ENCODE data around the gene CLCN3. TPM values are rescaled to one million over a fixed set of nuclear protein-coding genes. Genes with fewer than 3 reads are reported as not detected.
"Not testable (repeated sequence)": the region's sequence is repeated elsewhere in the genome, so short reads cannot be mapped to it uniquely, and the experiment has no call there.

CLCN3 gene
- total RNA-seq, 3 donors from 2014 or later, result 68.2 to 127 (median 125) TPM

GRCh38 chr4:169723207-169723965 is 103.0 kb downstream of the CLCN3 start:
- H3K4me1 ChIP-seq (ENCODE audit: low read depth), result no peaks in the 10 kb centered on the region
- DNase-seq, result peak in 1 of 3 donors; percentile 23
- no peaks in the 10 kb centered on the region for H3K9me3 ChIP-seq
- ATAC-seq, result no peak
- no peak for TF ChIP-seq CTCF (IDR thresholded peaks at IDR 0.05)
- intact Hi-C loops (cut with DNase I, micrococcal nuclease), result no loop called here
- no peak overlapping the region for H3K4me3 ChIP-seq
- H3K36me3 ChIP-seq (ENCODE audit: low read depth), result no peaks in the 10 kb centered on the region

- no peak for TF ChIP-seq CTCF (IDR thresholded peaks at IDR 0.05)
- Histone ChIP-seq H3K9me3 (no peaks in the 10 kb centered on the region), H3K36me3 (ENCODE audit: low read depth) (no peaks in the 10 kb centered on the region), H3K4me1 (ENCODE audit: low read depth) (no peaks in the 10 kb centered on the region), H3K4me3 (no peak overlapping the region)
- ATAC-seq, result no peak
- intact Hi-C loops (cut with DNase I, micrococcal nuclease), result no loop called here
- DNase-seq, result no peak
Measured at GRCh38 chr4:169724260-169724659, 103.9 kb downstream of the CLCN3 start.

- no peak for TF ChIP-seq CTCF (IDR thresholded peaks at IDR 0.05)
- Histone ChIP-seq H3K4me1 (ENCODE audit: low read depth) (no peaks in the 10 kb centered on the region), H3K36me3 (ENCODE audit: low read depth) (no peaks in the 10 kb centered on the region), H3K4me3 (no peak overlapping the region), H3K9me3 (no peaks in the 10 kb centered on the region)
- DNase-seq (no peak), ATAC-seq (no peak)
- intact Hi-C loops (cut with DNase I, micrococcal nuclease), result no loop called here
Measured at GRCh38 chr4:169727616-169728015, 107.2 kb downstream of the CLCN3 start.

- intact Hi-C loops (cut with DNase I, micrococcal nuclease), result no loop called here
- H3K36me3 ChIP-seq (ENCODE audit: low read depth), result no peaks in the 10 kb centered on the region
- H3K4me1 ChIP-seq (ENCODE audit: low read depth), result no peaks in the 10 kb centered on the region
- no peak for DNase-seq
- no peaks in the 10 kb centered on the region for H3K9me3 ChIP-seq
- no peak overlapping the region for H3K4me3 ChIP-seq
- no peak for TF ChIP-seq CTCF (IDR thresholded peaks at IDR 0.05)
- no peak for ATAC-seq
Measured at GRCh38 chr4:169730564-169730963, 110.2 kb downstream of the CLCN3 start.

GRCh38 chr4:169738604-169739003 is 118.2 kb downstream of the CLCN3 start:
- H3K36me3 ChIP-seq (ENCODE audit: low read depth); H3K4me3 ChIP-seq; DNase-seq; intact Hi-C loops (cut with DNase I, micrococcal nuclease); H3K4me1 ChIP-seq (ENCODE audit: low read depth); ATAC-seq; H3K9me3 ChIP-seq: not testable (repeated sequence)

- DNase-seq, result no peak
- no peak overlapping the region for H3K4me3 ChIP-seq
- ATAC-seq, result no peak
- no peaks in the 10 kb centered on the region for H3K36me3 ChIP-seq (ENCODE audit: low read depth)
- no peaks in the 10 kb centered on the region for H3K4me1 ChIP-seq (ENCODE audit: low read depth)
- intact Hi-C loops (cut with DNase I, micrococcal nuclease), result no loop called here
- TF ChIP-seq CTCF (IDR thresholded peaks at IDR 0.05), result no peak
- no peaks in the 10 kb centered on the region for H3K9me3 ChIP-seq
Measured at GRCh38 chr4:169741569-169741968, 121.2 kb downstream of the CLCN3 start.
